H1 (cell line): ENCODE results near the gene PRDM2. TPM values are rescaled to one million over a fixed set of nuclear protein-coding genes. Genes with fewer than 3 reads are reported as not detected.

ENCODE experiments used
- CTCF ChIA-PET: fragments of 300-600 bp; sonication (Branson Sonifier 250); formaldehyde crosslinking; loops from one replicate; lab custom pipeline; 2021; ENCODE audit not compliant: partially characterized antibody; lab: Charles Lee
- POLR2A ChIA-PET: fragments of 300-600 bp; sonication (Branson Sonifier 250); formaldehyde crosslinking; loops from one replicate; lab custom pipeline; 2021; ENCODE audit warnings: inconsistent platforms; ENCODE audit not compliant: partially characterized antibody; lab: Charles Lee
- DNase-seq, 2 experiments: peaks; one replicate each; pipeline versions ENCODE4 v3.0.0 to v3.0.0-alpha.2; 2010 to 2022; ENCODE audit warnings: low spot score in 2 of 2, low read depth in 1 of 2, mixed read lengths in 1 of 2
- FAIRE-seq: peaks from 2 replicates; lab custom pipeline; 2011; peaks lifted over from hg19 to GRCh38; lab: Jason Lieb, UNC
- H2AFZ ChIP-seq: 2 replicates; pipeline ENCODE4 v1.8.1; 2012; ENCODE audit warnings: low read length, inconsistent platforms
- H2AK5ac ChIP-seq: 2 replicates; pipeline ENCODE4 v1.6.1; 2013; ENCODE audit warnings: low read depth, low read length
- H2BK120ac ChIP-seq: replicated peaks from 2 replicates; pipeline ENCODE3; 2013; ENCODE audit warnings: low read depth, low read length, inconsistent platforms
- H2BK12ac ChIP-seq: 2 replicates; pipeline ENCODE4 v1.6.1; 2013; ENCODE audit warnings: low read depth, low read length
- H2BK15ac ChIP-seq: 2 replicates; pipeline ENCODE4 v1.6.1; 2013; ENCODE audit warnings: low read length
- H2BK20ac ChIP-seq: 2 replicates; pipeline ENCODE4 v1.6.1; 2013; ENCODE audit warnings: low read length
- H2BK5ac ChIP-seq: 2 replicates; pipeline ENCODE4 v1.6.1; 2013; ENCODE audit warnings: low read depth, low read length
- H3K14ac ChIP-seq: 2 replicates; pipeline ENCODE4 v1.6.1; 2013; ENCODE audit warnings: inconsistent platforms; ENCODE audit not compliant: insufficient read length
- H3K18ac ChIP-seq: 2 replicates; pipeline ENCODE4 v1.6.1; 2013; ENCODE audit warnings: low read length; ENCODE audit errors: extremely low read depth
- H3K23ac ChIP-seq: 2 replicates; pipeline ENCODE4 v1.6.1; 2013; ENCODE audit warnings: inconsistent platforms; ENCODE audit not compliant: insufficient read length
- H3K23me2 ChIP-seq: 2 replicates; pipeline ENCODE4 v1.6.1; 2013; ENCODE audit warnings: low read depth, low read length
- H3K27ac ChIP-seq: 2 replicates; pipeline ENCODE4 v1.6.1; 2011; ENCODE audit warnings: low read depth, low read length, inconsistent platforms
- H3K27me3 ChIP-seq, 4 experiments: replicated peaks in 1 of 4; 1 replicate in 1 of 4; 2 replicates in 3 of 4; pipeline versions ENCODE4 v1.6.1 to v1.8.1; 2011 to 2013; ENCODE audit warnings: low read length in 3 of 4, mild to moderate bottlenecking in 3 of 4, inconsistent platforms in 2 of 4, mixed read lengths in 2 of 4, moderate library complexity in 1 of 4; ENCODE audit not compliant: control insufficient read depth in 3 of 4, insufficient read depth in 3 of 4; ENCODE audit errors: extremely low read depth in 1 of 4
- H3K36me3 ChIP-seq, 4 experiments: 2 replicates each; pipeline versions ENCODE4 v1.6.1 to v1.8.1; 2011 to 2013; ENCODE audit warnings: mild to moderate bottlenecking in 4 of 4, low read length in 3 of 4, moderate library complexity in 2 of 4, control low read depth in 1 of 4, inconsistent platforms in 1 of 4; ENCODE audit not compliant: insufficient read depth in 4 of 4, control insufficient read depth in 2 of 4
- H3K4ac ChIP-seq: replicated peaks from 2 replicates; pipeline ENCODE3; 2013; ENCODE audit warnings: low read length, low read depth, mixed read lengths, inconsistent platforms; ENCODE audit not compliant: insufficient read length
- H3K4me1 ChIP-seq, 4 experiments: replicated peaks in 1 of 4; 1 replicate in 1 of 4; 2 replicates in 3 of 4; pipeline versions ENCODE4 v1.6.1 to v1.8.1; 2011 to 2013; ENCODE audit warnings: low read length in 3 of 4, inconsistent platforms in 2 of 4, mixed read lengths in 1 of 4; ENCODE audit not compliant: insufficient read depth in 4 of 4, control insufficient read depth in 3 of 4
- H3K4me2 ChIP-seq, 2 experiments: 2 replicates each; pipeline versions ENCODE4 v1.6.1 to v1.8.1; 2011 to 2013; ENCODE audit warnings: low read depth in 2 of 2, low read length in 2 of 2, control low read depth in 1 of 2, inconsistent platforms in 1 of 2, mild to moderate bottlenecking in 1 of 2; ENCODE audit not compliant: insufficient read depth in 1 of 2
- H3K4me3 ChIP-seq, 4 experiments: fragments of 200-600, 300-600 bp in 1 of 4; sonication (generic), shearing (Covaris generic), sonication (Bioruptor Twin) in 1 of 4; 2 replicates each; pipeline versions ENCODE4 v1.5.1 to v1.8.1; 2011 to 2016; ENCODE audit warnings: low read length in 4 of 4, low read depth in 3 of 4, control low read depth in 2 of 4, inconsistent platforms in 2 of 4, mild to moderate bottlenecking in 2 of 4, mixed read lengths in 1 of 4, moderate library complexity in 1 of 4; ENCODE audit not compliant: insufficient read depth in 2 of 4; ENCODE audit errors: extremely low read depth in 1 of 4
- H3K56ac ChIP-seq: replicated peaks from 2 replicates; pipeline ENCODE3; 2013; ENCODE audit warnings: low read depth, mild to moderate bottlenecking, mixed read lengths, low read length, inconsistent platforms; ENCODE audit not compliant: insufficient read length
- H3K79me1 ChIP-seq: 2 replicates; pipeline ENCODE4 v1.6.1; 2013; ENCODE audit warnings: low read depth, low read length, control low read depth
- H3K79me2 ChIP-seq, 2 experiments: 2 replicates each; pipeline versions ENCODE4 v1.6.1 to v1.8.1; 2012 to 2013; ENCODE audit warnings: low read length in 2 of 2, mild to moderate bottlenecking in 2 of 2, inconsistent platforms in 1 of 2; ENCODE audit not compliant: insufficient read depth in 2 of 2, control insufficient read depth in 1 of 2
- H3K9ac ChIP-seq, 4 experiments: replicated peaks in 1 of 4; 1 replicate in 1 of 4; 2 replicates in 3 of 4; pipeline versions ENCODE4 v1.6.1 to v1.8.1; 2011 to 2013; ENCODE audit warnings: low read depth in 3 of 4, low read length in 3 of 4, control low read depth in 2 of 4, mild to moderate bottlenecking in 2 of 4, moderate library complexity in 2 of 4, inconsistent platforms in 1 of 4; ENCODE audit errors: extremely low read depth in 1 of 4
- H3K9me3 ChIP-seq, 2 experiments: 2 replicates each; pipeline versions ENCODE4 v1.6.1 to v1.8.1; 2012 to 2013; ENCODE audit warnings: mild to moderate bottlenecking in 2 of 2, moderate library complexity in 2 of 2, control low read depth in 1 of 2, inconsistent platforms in 1 of 2, low read depth in 1 of 2, low read length in 1 of 2, mixed read lengths in 1 of 2; ENCODE audit not compliant: insufficient read depth in 2 of 2
- H4K20me1 ChIP-seq, 2 experiments: replicated peaks in 1 of 2; 2 replicates each; pipeline versions ENCODE3 to v1.8.1; 2011 to 2013; ENCODE audit warnings: inconsistent platforms in 2 of 2, low read length in 2 of 2, mild to moderate bottlenecking in 1 of 2; ENCODE audit not compliant: insufficient read depth in 2 of 2, control insufficient read depth in 1 of 2
- H4K5ac ChIP-seq: 2 replicates; pipeline ENCODE4 v1.6.1; 2013; ENCODE audit warnings: low read length, low read depth, mixed read lengths, inconsistent platforms; ENCODE audit not compliant: insufficient read length
- H4K8ac ChIP-seq: 2 replicates; pipeline ENCODE4 v1.8.0; 2013; ENCODE audit warnings: mild to moderate bottlenecking, moderate library complexity, low read length, inconsistent platforms; ENCODE audit not compliant: insufficient read depth; ENCODE audit errors: extremely low read depth
- H4K91ac ChIP-seq: replicated peaks from 2 replicates; pipeline ENCODE3; 2013; ENCODE audit warnings: low read length, mixed read lengths, inconsistent platforms; ENCODE audit not compliant: insufficient read length
- EP300 ChIP-seq, 2 experiments: IDR thresholded peaks; 1 replicate in 1 of 2; 2 replicates in 1 of 2; pipeline ENCODE4 v1.6.1; 2011 to 2012; ENCODE audit warnings: low read depth in 2 of 2, low read length in 2 of 2, mild to moderate bottlenecking in 2 of 2, borderline replicate concordance in 1 of 2, inconsistent platforms in 1 of 2, moderate library complexity in 1 of 2
- SIRT6 ChIP-seq: IDR thresholded peaks from one replicate; pipeline ENCODE4 v1.7.1; 2012; ENCODE audit warnings: low read length, inconsistent platforms
- TAF1 ChIP-seq: IDR thresholded peaks from 2 replicates; pipeline ENCODE4 v1.6.1; 2011; ENCODE audit warnings: mild to moderate bottlenecking, low read depth, low read length
- TBP ChIP-seq: IDR thresholded peaks from 2 replicates; pipeline ENCODE4 v1.6.1; 2011; ENCODE audit warnings: low read depth, low read length, improper control_type of control experiment
- WGBS, 2 experiments: shearing (Covaris generic) in 1 of 2; methylation state at CpG; one replicate each; pipeline versions ENCODE4 v1.1.6 to v1.1.7; 2013 to 2015; ENCODE audit warnings: low lambda C conversion rate in 2 of 2, mixed read lengths in 2 of 2, inconsistent platforms in 1 of 2, low coverage in 1 of 2, missing lambda C conversion rate in 1 of 2; ENCODE audit not compliant: insufficient replicate concordance in 2 of 2, insufficient coverage in 1 of 2, insufficient read length in 1 of 2; ENCODE audit errors: extremely low coverage in 1 of 2, missing lambda C conversion rate in 1 of 2; 5-methylcytosine and 5-hydroxymethylcytosine counted together
- polyA plus RNA-seq, 7 experiments: library from polyadenylated mRNA; depleted of rRNA in 3 of 7; stranded (reverse) in 5 of 7; unstranded in 2 of 7; fragments of >200 nt in 5 of 7; fragments of 200-250 nt in 2 of 7; gene quantifications; 1 replicate in 5 of 7; 2 replicates in 1 of 7; 4 replicates in 1 of 7; pipeline versions ENCODE4 v1.2.1 to v1.2.3, GENCODE V29; 2011 to 2013; ENCODE audit warnings: missing spikeins in 2 of 7, mixed read lengths in 2 of 7
- total RNA-seq: library from RNA; stranded (reverse); fragmentation: NEBNext Ultra II Directional; extraction: Animal tissue kit (Norgen Biotek cat#: 25700); gene quantifications from 2 replicates; pipeline ENCODE4 v1.2.1, GENCODE V29; 2021

PRDM2 gene
- total and polyA plus RNA-seq, 2 of the 8 experiments (the other 6 are each of a cell fraction or from before 2014, with no cell fraction given) = 5.8 to 21.2 TPM

DNA sequence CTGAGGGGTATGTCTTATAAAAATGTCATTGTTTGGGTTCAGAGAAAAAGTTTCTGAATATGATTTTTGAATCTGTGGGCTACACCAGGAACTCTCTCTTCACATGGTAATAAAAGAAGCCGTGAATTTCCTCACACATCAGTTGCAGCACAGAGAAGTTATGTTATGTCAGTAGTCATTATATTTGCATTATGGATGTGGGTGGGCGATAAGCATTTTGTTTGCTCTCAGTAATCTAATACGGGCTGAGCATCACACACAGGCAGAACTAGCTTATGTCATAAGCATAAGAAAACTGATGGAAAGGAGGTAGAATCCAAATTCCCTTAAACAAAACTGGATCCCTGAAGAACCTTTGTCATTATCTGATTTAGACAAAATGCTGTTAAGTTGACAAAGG, 70.8 kb downstream of the PRDM2 start:
- FAIRE-seq = no peak
- CTCF ChIA-PET = no interaction called here

More for the DNA sequence above, 70.8 kb downstream of the PRDM2 start:
- Histone ChIP-seq H3K14ac (no peak overlapping the region), H3K18ac (no peak overlapping the region), H4K91ac (no peak overlapping the region), H3K4me1 (no peaks in the 10 kb centered on the region), H3K27me3 (no peaks in the 10 kb centered on the region), H4K8ac (no peak overlapping the region), H3K4me3 (no peak overlapping the region), H4K5ac (no peak overlapping the region), H2BK15ac (no peak overlapping the region), H3K23ac (no peak overlapping the region), H3K9me3 (no peaks in the 10 kb centered on the region), H2BK12ac (no peak overlapping the region), H3K4ac (no peak overlapping the region), H3K27ac (no peak overlapping the region), H2AK5ac (no peak overlapping the region), H2BK20ac (no peak overlapping the region), H2BK120ac (no peak overlapping the region), H3K79me2 (peaks cover 0 to 13% of the 10 kb centered on the region in 2 experiments; a peak in 2 of 4 replicates), H3K79me1 (peaks cover 3% of the 10 kb centered on the region; the same call in 1 of the 2 replicates), H3K23me2 (no peaks in the 10 kb centered on the region), H3K9ac (no peak overlapping the region), H3K4me2 (no peak overlapping the region), H4K20me1 (peaks cover 0 to 5% of the 10 kb centered on the region in 2 experiments), H2AFZ (no peak overlapping the region), H2BK5ac (no peak overlapping the region), H3K56ac (no peak overlapping the region), H3K36me3 (no peaks in the 10 kb centered on the region; a peak in 2 of 8 replicates)
- TF ChIP-seq SIRT6 (no peak), TBP (no peak), TAF1 (no peak), EP300 (IDR thresholded peaks at IDR 0.05; ENCODE audit: borderline replicate concordance in 1 of 2, low read depth in 2 of 2, low read length in 2 of 2) (no peak)
- POLR2A ChIA-PET = no interaction called here
- DNase-seq = no peak
- 95% methylated on average over 3 of the region's 3 CpGs; no CpG with 5 or more reads in 1 of the 2 experiments for WGBS, 2 experiments
